Measurements from ENCODE around the gene PDGFC.

GRCh38 chr4:156858071-156858470, 113.5 kb downstream of the PDGFC start:
- TF ChIP-seq EZH2 (IDR thresholded peaks at IDR 0.05; ENCODE audit: borderline replicate concordance, low read length) = no peak
- TF ChIP-seq CTCF (IDR thresholded peaks at IDR 0.05; ENCODE audit: low read length) = no peak

Measured in OCI-LY1 (cell line).